Mesenchymal stem cell (in vitro differentiated cells and primary cell): ENCODE results near the gene DLX2.
"Not testable (repeated sequence)": the region's sequence is repeated elsewhere in the genome, so short reads cannot be mapped to it uniquely, and the experiment has no call there.

Source experiments
- DNase-seq: peaks from one replicate; pipeline ENCODE4 v3.0.0-alpha.2; 2013
- H2AFZ ChIP-seq: one replicate; pipeline ENCODE4 v1.6.1; 2013; ENCODE audit warnings: low read depth, mild to moderate bottlenecking, control low read depth, inconsistent platforms, low read length, moderate library complexity
- H2AK5ac ChIP-seq: 2 replicates; pipeline ENCODE4 v1.6.1; 2013; ENCODE audit warnings: low read length, moderate library complexity, mild to moderate bottlenecking, inconsistent platforms; ENCODE audit not compliant: severe bottlenecking
- H2BK120ac ChIP-seq: one replicate; pipeline ENCODE4 v1.6.1; 2013; ENCODE audit warnings: low read depth, mild to moderate bottlenecking, inconsistent platforms, low read length, moderate library complexity
- H2BK12ac ChIP-seq, 2 experiments: one replicate each; pipeline ENCODE4 v1.6.1; 2013; ENCODE audit warnings: inconsistent platforms in 2 of 2, low read length in 2 of 2, mild to moderate bottlenecking in 2 of 2, moderate library complexity in 2 of 2, control low read depth in 1 of 2
- H2BK15ac ChIP-seq: one replicate; pipeline ENCODE4 v1.6.1; 2013; ENCODE audit warnings: mild to moderate bottlenecking, low read depth, inconsistent platforms; ENCODE audit not compliant: poor library complexity, severe bottlenecking
- H2BK5ac ChIP-seq: 2 replicates; pipeline ENCODE4 v1.6.1; 2013; ENCODE audit warnings: low read depth, mild to moderate bottlenecking, low read length, control low read depth, inconsistent platforms; ENCODE audit not compliant: poor library complexity, severe bottlenecking
- H3K14ac ChIP-seq, 2 experiments: one replicate each; pipeline ENCODE4 v1.6.1; 2013; ENCODE audit warnings: inconsistent platforms in 2 of 2, low read length in 2 of 2, control low read depth in 1 of 2, mild to moderate bottlenecking in 1 of 2, moderate library complexity in 1 of 2
- H3K18ac ChIP-seq, 2 experiments: one replicate each; pipeline ENCODE4 v1.6.1; 2013; ENCODE audit warnings: inconsistent platforms in 2 of 2, low read length in 2 of 2, control low read depth in 1 of 2, low read depth in 1 of 2, mild to moderate bottlenecking in 1 of 2
- H3K23ac ChIP-seq, 2 experiments: one replicate each; pipeline ENCODE4 v1.6.1; 2013; ENCODE audit warnings: inconsistent platforms in 2 of 2, low read length in 2 of 2, mild to moderate bottlenecking in 2 of 2, moderate library complexity in 2 of 2, control low read depth in 1 of 2
- H3K27ac ChIP-seq: 2 replicates; pipeline ENCODE4 v1.5.1; 2013; ENCODE audit warnings: mild to moderate bottlenecking, moderate library complexity, low read length, control low read depth, inconsistent platforms; ENCODE audit not compliant: poor library complexity, severe bottlenecking
- H3K27me3 ChIP-seq, 2 experiments: 2 replicates each; pipeline versions ENCODE4 v1.6.1 to v1.7.0; 2013; ENCODE audit warnings: low read length in 2 of 2, mild to moderate bottlenecking in 2 of 2, moderate library complexity in 2 of 2, control low read depth in 1 of 2, inconsistent platforms in 1 of 2; ENCODE audit not compliant: control insufficient read depth in 1 of 2, insufficient read depth in 1 of 2
- H3K36me3 ChIP-seq, 2 experiments: 2 replicates each; pipeline versions ENCODE4 v1.6.1 to v1.7.0; 2013; ENCODE audit warnings: low read length in 2 of 2, control low read depth in 1 of 2, inconsistent platforms in 1 of 2, low read depth in 1 of 2, mild to moderate bottlenecking in 1 of 2; ENCODE audit not compliant: insufficient read depth in 2 of 2, control insufficient read depth in 1 of 2
- H3K4ac ChIP-seq, 2 experiments: one replicate each; pipeline ENCODE4 v1.6.1; 2013; ENCODE audit warnings: inconsistent platforms in 2 of 2, low read length in 2 of 2, mild to moderate bottlenecking in 2 of 2, moderate library complexity in 2 of 2, control low read depth in 1 of 2, low read depth in 1 of 2
- H3K4me1 ChIP-seq: 2 replicates; pipeline ENCODE4 v1.6.1; 2013; ENCODE audit warnings: low read depth, low read length, control low read depth; ENCODE audit not compliant: control insufficient read depth, insufficient read depth
- H3K4me2 ChIP-seq: 2 replicates; pipeline ENCODE4 v1.6.1; 2013; ENCODE audit warnings: low read length, mild to moderate bottlenecking, inconsistent platforms; ENCODE audit not compliant: poor library complexity, severe bottlenecking
- H3K4me3 ChIP-seq, 2 experiments: 2 replicates each; pipeline versions ENCODE4 v1.5.1 to v1.7.0; 2013; ENCODE audit warnings: low read length in 2 of 2, mild to moderate bottlenecking in 2 of 2, control low read depth in 1 of 2, low read depth in 1 of 2; ENCODE audit not compliant: insufficient read depth in 1 of 2
- H3K79me1 ChIP-seq: replicated peaks from 2 replicates; pipeline ENCODE4 v1.6.1; 2013; ENCODE audit warnings: mild to moderate bottlenecking, control low read depth, low read length, inconsistent platforms; ENCODE audit not compliant: poor library complexity, severe bottlenecking
- H3K9ac ChIP-seq: 2 replicates; pipeline ENCODE4 v1.7.0; 2013; ENCODE audit warnings: mild to moderate bottlenecking, low read length, moderate library complexity
- H3K9me3 ChIP-seq: 2 replicates; pipeline ENCODE4 v1.7.0; 2013; ENCODE audit warnings: mild to moderate bottlenecking, low read length; ENCODE audit not compliant: control insufficient read depth
- H4K8ac ChIP-seq: one replicate; pipeline ENCODE4 v1.6.1; 2013; ENCODE audit warnings: inconsistent platforms, mild to moderate bottlenecking, low read length, moderate library complexity
- H4K91ac ChIP-seq: one replicate; pipeline ENCODE4 v1.6.1; 2013; ENCODE audit warnings: mild to moderate bottlenecking, low read length, inconsistent platforms
- WGBS: methylation state at CpG from one replicate; pipeline ENCODE4 v1.1.7; 2013; ENCODE audit warnings: mixed read lengths; 5-methylcytosine and 5-hydroxymethylcytosine counted together

The DLX2 gene

GRCh38 chr2:172119089-172119488 lies 16.4 kb upstream of the DLX2 start:
- Histone ChIP-seq H2AFZ (no peak overlapping the region), H3K9me3 (no peaks in the 10 kb centered on the region), H2BK5ac (no peak overlapping the region), H3K4me1 (no peaks in the 10 kb centered on the region), H2BK12ac (no peak overlapping the region), H3K79me1 (no peaks in the 10 kb centered on the region), H3K18ac (no peak overlapping the region), H3K23ac (no peak overlapping the region), H4K91ac (no peak overlapping the region), H2BK15ac (no peak overlapping the region), H3K4me2 (no peak overlapping the region), H3K27ac (peak overlapping the region; percentile 40), H3K9ac (no peak overlapping the region), H3K4me3 (peak overlapping the region in 1 of 2 experiments; percentile 23), H2BK120ac (no peak overlapping the region), H2AK5ac (no peak overlapping the region), H3K27me3 (no peaks in the 10 kb centered on the region), H3K4ac (no peak overlapping the region), H4K8ac (no peak overlapping the region), H3K14ac (no peak overlapping the region), H3K36me3 (no peaks in the 10 kb centered on the region)
- peak; percentile 61 for DNase-seq

GRCh38 chr2:172116107-172116506 lies 13.4 kb upstream of the DLX2 start:
- Histone ChIP-seq H3K27ac (no peak overlapping the region), H4K91ac (no peak overlapping the region), H3K4me1 (no peaks in the 10 kb centered on the region), H3K79me1 (no peaks in the 10 kb centered on the region), H2BK15ac (no peak overlapping the region), H3K4me3 (no peak overlapping the region), H3K23ac (no peak overlapping the region), H3K14ac (no peak overlapping the region), H2AFZ (no peak overlapping the region), H2BK5ac (no peak overlapping the region), H2BK120ac (no peak overlapping the region), H2AK5ac (no peak overlapping the region), H3K4ac (no peak overlapping the region), H3K27me3 (no peaks in the 10 kb centered on the region), H4K8ac (no peak overlapping the region), H3K9ac (no peak overlapping the region), H2BK12ac (no peak overlapping the region), H3K18ac (no peak overlapping the region), H3K4me2 (no peak overlapping the region), H3K36me3 (no peaks in the 10 kb centered on the region), H3K9me3 (no peaks in the 10 kb centered on the region)
- 80% methylated on average over 5 of the region's 5 CpGs for WGBS
- no peak for DNase-seq

GRCh38 chr2:172114579-172114978 lies 11.9 kb upstream of the DLX2 start:
- Histone ChIP-seq H3K23ac (no peak overlapping the region), H4K91ac (no peak overlapping the region), H2BK15ac (no peak overlapping the region), H2BK120ac (no peak overlapping the region), H4K8ac (no peak overlapping the region), H3K36me3 (no peaks in the 10 kb centered on the region), H3K18ac (no peak overlapping the region), H2BK5ac (no peak overlapping the region), H3K9me3 (no peaks in the 10 kb centered on the region), H3K79me1 (no peaks in the 10 kb centered on the region), H3K4me3 (no peak overlapping the region), H2AFZ (no peak overlapping the region), H3K27ac (no peak overlapping the region), H3K4ac (no peak overlapping the region), H3K4me2 (no peak overlapping the region), H3K27me3 (peaks cover 0 to 6% of the 10 kb centered on the region in 2 experiments), H2BK12ac (no peak overlapping the region), H2AK5ac (no peak overlapping the region), H3K14ac (no peak overlapping the region), H3K9ac (no peak overlapping the region), H3K4me1 (no peaks in the 10 kb centered on the region)
- DNase-seq = no peak
- 89% methylated on average over 3 of the region's 3 CpGs for WGBS

DNA sequence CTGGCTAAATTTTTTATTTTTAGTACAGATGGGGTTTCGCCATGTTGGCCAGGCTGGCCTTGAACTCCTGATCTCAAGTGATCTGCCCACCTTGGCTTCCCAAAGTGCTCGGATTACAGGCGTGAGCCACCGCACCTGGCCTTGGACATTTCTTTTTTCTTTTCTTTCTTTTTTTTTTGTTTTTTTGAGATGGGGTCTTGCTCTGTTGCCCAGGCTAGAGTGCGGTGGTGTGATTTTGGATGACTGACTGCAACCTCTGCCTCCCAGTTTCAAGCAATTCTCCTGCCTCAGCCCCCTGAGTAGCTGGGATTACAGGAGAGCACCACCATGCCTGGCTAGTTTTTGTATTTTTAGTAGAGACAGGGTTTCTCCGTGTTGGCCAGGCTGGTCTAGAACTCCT lies 11.5 kb upstream of the DLX2 start:
- H3K14ac ChIP-seq, H3K18ac ChIP-seq, H3K4me2 ChIP-seq, H2AK5ac ChIP-seq, H3K4me3 ChIP-seq, H2BK120ac ChIP-seq, H2BK12ac ChIP-seq, H3K79me1 ChIP-seq, H3K9me3 ChIP-seq, H2BK15ac ChIP-seq, H3K4me1 ChIP-seq, H3K23ac ChIP-seq, H3K27me3 ChIP-seq, H2BK5ac ChIP-seq, H3K9ac ChIP-seq, H3K4ac ChIP-seq, H2AFZ ChIP-seq, H3K36me3 ChIP-seq, DNase-seq, H4K91ac ChIP-seq, H4K8ac ChIP-seq, H3K27ac ChIP-seq: not testable (repeated sequence)
- 93% methylated on average over 4 of the region's 6 CpGs for WGBS
